ENCODE data around the gene ADAM12. TPM values are rescaled to one million over a fixed set of nuclear protein-coding genes. Genes with fewer than 3 reads are reported as not detected.

The ADAM12 gene
- total and polyA plus RNA-seq, 11 donors, result 0.04 to 11.2 (median 0.82) TPM; not detected in 1

DNA sequence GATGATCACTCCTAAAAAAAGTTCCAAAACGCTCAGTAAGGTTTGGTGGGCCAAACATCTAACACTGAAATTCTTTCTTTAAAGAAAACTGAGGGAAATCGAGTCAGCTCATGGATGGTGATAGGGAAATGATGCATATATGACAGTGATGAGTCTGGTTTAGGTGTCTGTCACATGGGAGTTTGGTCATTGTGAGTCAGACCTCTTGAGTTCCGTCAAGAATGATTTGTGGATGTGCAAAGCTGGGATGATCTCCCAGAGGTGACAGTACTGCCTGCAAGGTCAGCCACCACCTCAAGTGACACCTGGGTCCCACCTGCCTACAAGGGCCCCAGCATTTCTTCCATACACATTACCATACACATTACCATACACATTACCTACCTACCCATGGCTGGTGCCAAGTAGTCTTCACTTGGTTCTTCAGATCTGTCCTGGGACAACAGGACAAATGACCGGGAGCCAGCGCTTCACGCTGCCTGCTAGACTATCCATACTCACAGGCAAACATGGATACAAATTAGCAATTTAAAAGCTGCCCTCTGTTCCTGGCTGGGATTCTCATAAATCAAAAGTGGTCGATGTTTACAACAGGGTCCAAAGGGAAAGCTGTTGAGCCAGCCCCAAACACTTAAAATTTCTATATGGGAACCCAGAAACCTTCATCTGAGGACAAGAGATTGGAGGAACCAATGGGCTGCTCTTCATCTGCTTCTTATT lies 128.4 kb downstream of the ADAM12 start:
- 83 to 91% (median 88%) methylated on average over 7 of the region's 7 CpGs for WGBS, 4 donors
- DNase-seq, result no peak
- intact Hi-C loops (cut with DNase I), result no loop called here

DNA sequence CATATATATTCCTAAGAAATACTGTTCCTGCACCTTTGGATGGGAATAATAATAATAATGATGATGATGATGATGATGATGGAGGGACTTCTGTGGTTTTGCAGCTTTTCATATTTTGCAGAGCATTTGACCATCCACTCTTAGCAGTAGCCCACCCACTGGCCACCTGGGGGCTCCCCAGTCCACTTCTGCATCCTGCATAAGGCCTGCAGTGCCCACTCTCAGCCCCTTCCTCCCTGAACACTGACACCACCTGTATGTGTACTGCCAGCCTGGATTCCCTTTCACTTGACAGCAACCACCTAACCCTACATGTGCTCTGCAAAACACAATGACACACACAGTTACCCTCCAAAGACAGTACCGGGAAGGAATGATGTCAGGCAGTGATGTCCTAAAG lies 131.4 kb downstream of the ADAM12 start:
- intact Hi-C loops (cut with DNase I), result no loop called here
- no peak for ATAC-seq
- WGBS, 4 donors, result 85 to 94% (median 88%) methylated on average over 1 of the region's 1 CpG

More for the DNA sequence above, 128.4 kb downstream of the ADAM12 start:
- Histone ChIP-seq H3K27me3 (peaks cover 0 to 6% (median 0%) of the 10 kb centered on the region in 9 donors), H3K36me3 (no peaks in the 10 kb centered on the region), H3K9me3 (no peaks in the 10 kb centered on the region), H3K4me3 (no peak overlapping the region), H3K27ac (no peak overlapping the region), H3K4me1 (peaks cover 0 to 14% (median 0%) of the 10 kb centered on the region in 12 donors)
- no peak for TF ChIP-seq POLR2A (IDR thresholded peaks at IDR 0.05)
- TF ChIP-seq, protein P1, sequence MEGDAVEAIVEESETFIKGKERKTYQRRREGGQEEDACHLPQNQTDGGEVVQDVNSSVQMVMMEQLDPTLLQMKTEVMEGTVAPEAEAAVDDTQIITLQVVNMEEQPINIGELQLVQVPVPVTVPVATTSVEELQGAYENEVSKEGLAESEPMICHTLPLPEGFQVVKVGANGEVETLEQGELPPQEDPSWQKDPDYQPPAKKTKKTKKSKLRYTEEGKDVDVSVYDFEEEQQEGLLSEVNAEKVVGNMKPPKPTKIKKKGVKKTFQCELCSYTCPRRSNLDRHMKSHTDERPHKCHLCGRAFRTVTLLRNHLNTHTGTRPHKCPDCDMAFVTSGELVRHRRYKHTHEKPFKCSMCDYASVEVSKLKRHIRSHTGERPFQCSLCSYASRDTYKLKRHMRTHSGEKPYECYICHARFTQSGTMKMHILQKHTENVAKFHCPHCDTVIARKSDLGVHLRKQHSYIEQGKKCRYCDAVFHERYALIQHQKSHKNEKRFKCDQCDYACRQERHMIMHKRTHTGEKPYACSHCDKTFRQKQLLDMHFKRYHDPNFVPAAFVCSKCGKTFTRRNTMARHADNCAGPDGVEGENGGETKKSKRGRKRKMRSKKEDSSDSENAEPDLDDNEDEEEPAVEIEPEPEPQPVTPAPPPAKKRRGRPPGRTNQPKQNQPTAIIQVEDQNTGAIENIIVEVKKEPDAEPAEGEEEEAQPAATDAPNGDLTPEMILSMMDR (IDR thresholded peaks at IDR 0.05), result no peak
- no peak for ATAC-seq

GRCh38 chr10:126255313-126255712 lies 133.0 kb downstream of the ADAM12 start:
- H3K9me3 ChIP-seq, result no peaks in the 10 kb centered on the region
- H3K4me3 ChIP-seq, result no peak overlapping the region
- no peak overlapping the region for H3K27ac ChIP-seq
- 83 to 90% (median 87%) methylated on average over 8 of the region's 8 CpGs for WGBS, 4 donors
- H3K36me3 ChIP-seq, result no peaks in the 10 kb centered on the region
- peaks cover 0 to 8% (median 0%) of the 10 kb centered on the region in 12 donors for H3K4me1 ChIP-seq
- intact Hi-C loops (cut with DNase I), result no loop called here
- peaks cover 0 to 6% (median 0%) of the 10 kb centered on the region in 9 donors for H3K27me3 ChIP-seq
- DNase-seq (no peak), ATAC-seq (no peak)
- TF ChIP-seq, protein P1 (IDR thresholded peaks at IDR 0.05), result no peak
- TF ChIP-seq POLR2A (IDR thresholded peaks at IDR 0.05), result no peak

More for the DNA sequence above, 131.4 kb downstream of the ADAM12 start:
- no peak for DNase-seq
- Histone ChIP-seq H3K4me1 (peaks cover 0 to 8% (median 0%) of the 10 kb centered on the region in 12 donors), H3K36me3 (no peaks in the 10 kb centered on the region), H3K27ac (no peak overlapping the region), H3K4me3 (no peak overlapping the region), H3K9me3 (no peaks in the 10 kb centered on the region), H3K27me3 (peaks cover 0 to 6% (median 0%) of the 10 kb centered on the region in 9 donors)
- TF ChIP-seq, protein P1 (IDR thresholded peaks at IDR 0.05), result no peak
- no peak for TF ChIP-seq POLR2A (IDR thresholded peaks at IDR 0.05)

GRCh38 chr10:126253611-126253998 lies 134.7 kb downstream of the ADAM12 start:
- DNase-seq (no peak), ATAC-seq (peak; percentile 21 to 54 (median 28))
- Histone ChIP-seq H3K4me1 (peaks cover 0 to 8% (median 0%) of the 10 kb centered on the region in 12 donors), H3K27me3 (peaks cover 0 to 6% (median 0%) of the 10 kb centered on the region in 9 donors), H3K27ac (peak overlapping the region in 4 of 12 donors; percentile 27 to 49 (median 41)), H3K4me3 (no peak overlapping the region), H3K36me3 (no peaks in the 10 kb centered on the region), H3K9me3 (no peaks in the 10 kb centered on the region)
- 59 to 63% (median 60%) methylated on average over 4 of the region's 4 CpGs for WGBS, 4 donors
- intact Hi-C loops (cut with DNase I), result no loop called here
- TF ChIP-seq, protein P1 (IDR thresholded peaks at IDR 0.05), result no peak
- no peak for TF ChIP-seq POLR2A (IDR thresholded peaks at IDR 0.05)
